H9 (cell line): ENCODE data around the gene RGS6. TPM values are rescaled to one million over a fixed set of nuclear protein-coding genes. Genes with fewer than 3 reads are reported as not detected.

Experiments used
- DNase-seq: peaks from one replicate; pipeline ENCODE4 v3.0.0-alpha.2; 2017
- H2AFZ ChIP-seq: one replicate; pipeline ENCODE4 v1.6.1; 2013; ENCODE audit warnings: mild to moderate bottlenecking, low read length, control low read depth, moderate library complexity
- H2AK5ac ChIP-seq: 2 replicates; pipeline ENCODE4 v1.6.1; 2013; ENCODE audit warnings: low read length, control low read depth, mixed read lengths; ENCODE audit not compliant: insufficient read length
- H2BK120ac ChIP-seq: one replicate; pipeline ENCODE4 v1.6.1; 2013; ENCODE audit warnings: low read depth, mild to moderate bottlenecking, low read length, control low read depth, inconsistent platforms; ENCODE audit not compliant: poor library complexity, severe bottlenecking
- H2BK12ac ChIP-seq: 2 replicates; pipeline ENCODE4 v1.6.1; 2013; ENCODE audit warnings: low read length, control low read depth, mixed read lengths, low read depth; ENCODE audit not compliant: insufficient read length
- H2BK15ac ChIP-seq: 2 replicates; pipeline ENCODE4 v1.6.1; 2013; ENCODE audit warnings: low read depth, low read length, control low read depth
- H2BK20ac ChIP-seq: one replicate; pipeline ENCODE4 v1.6.1; 2013; ENCODE audit warnings: low read depth, mild to moderate bottlenecking, low read length, control low read depth, inconsistent platforms; ENCODE audit not compliant: poor library complexity, severe bottlenecking
- H2BK5ac ChIP-seq: 2 replicates; pipeline ENCODE4 v1.6.1; 2013; ENCODE audit warnings: low read length, control low read depth, mixed read lengths; ENCODE audit not compliant: insufficient read length
- H3K14ac ChIP-seq: 2 replicates; pipeline ENCODE4 v1.6.1; 2013; ENCODE audit warnings: low read length, control low read depth; ENCODE audit not compliant: insufficient read depth
- H3K18ac ChIP-seq: 2 replicates; pipeline ENCODE4 v1.6.1; 2013; ENCODE audit warnings: low read depth, mild to moderate bottlenecking, mixed read lengths, low read length, control low read depth; ENCODE audit not compliant: insufficient read length
- H3K23ac ChIP-seq: 2 replicates; pipeline ENCODE4 v1.6.1; 2013; ENCODE audit warnings: low read length, control low read depth, mixed read lengths, low read depth; ENCODE audit not compliant: insufficient read length
- H3K23me2 ChIP-seq: 2 replicates; pipeline ENCODE4 v1.6.1; 2013; ENCODE audit warnings: low read depth, mild to moderate bottlenecking, mixed read lengths, low read length, control low read depth; ENCODE audit not compliant: insufficient read length, poor library complexity, severe bottlenecking
- H3K27ac ChIP-seq: 2 replicates; pipeline ENCODE4 v1.5.1; 2013; ENCODE audit warnings: low read length, control low read depth, mixed read lengths, low read depth; ENCODE audit not compliant: insufficient read length
- H3K27me3 ChIP-seq: 2 replicates; pipeline ENCODE4 v1.6.1; 2013; ENCODE audit warnings: low read length, control low read depth, inconsistent platforms; ENCODE audit not compliant: insufficient read depth
- H3K4ac ChIP-seq: 2 replicates; pipeline ENCODE4 v1.6.1; 2013; ENCODE audit warnings: low read depth, mild to moderate bottlenecking, control low read depth, inconsistent platforms, low read length, moderate library complexity
- H3K4me1 ChIP-seq: 2 replicates; pipeline ENCODE4 v1.6.1; 2013; ENCODE audit warnings: low read length, control low read depth, inconsistent platforms; ENCODE audit not compliant: insufficient read depth
- H3K4me2 ChIP-seq: 2 replicates; pipeline ENCODE4 v1.6.1; 2013; ENCODE audit warnings: low read length, control low read depth, mixed read lengths; ENCODE audit not compliant: insufficient read length, insufficient read depth
- H3K56ac ChIP-seq: 2 replicates; pipeline ENCODE4 v1.6.1; 2013; ENCODE audit warnings: low read depth, mild to moderate bottlenecking, mixed read lengths, low read length, control low read depth; ENCODE audit not compliant: insufficient read length
- H3K79me1 ChIP-seq: 2 replicates; pipeline ENCODE4 v1.6.1; 2013; ENCODE audit warnings: low read depth, mild to moderate bottlenecking, moderate library complexity, low read length, control low read depth, inconsistent platforms; ENCODE audit not compliant: insufficient read depth, poor library complexity, severe bottlenecking
- H3K79me2 ChIP-seq: 2 replicates; pipeline ENCODE4 v1.6.1; 2013; ENCODE audit warnings: low read length, control low read depth, inconsistent platforms; ENCODE audit not compliant: insufficient read depth
- H3K9ac ChIP-seq: 2 replicates; pipeline ENCODE4 v1.6.1; 2013; ENCODE audit warnings: low read length, control low read depth, mixed read lengths; ENCODE audit not compliant: insufficient read length; ENCODE audit errors: extremely low read depth
- H3K9me3 ChIP-seq: one replicate; pipeline ENCODE4 v1.6.1; 2013; ENCODE audit warnings: low read depth, low read length, inconsistent platforms; ENCODE audit not compliant: control insufficient read depth
- H3T11ph ChIP-seq: one replicate; pipeline ENCODE4 v1.6.1; 2013; ENCODE audit warnings: mild to moderate bottlenecking, low read length, control low read depth, inconsistent platforms
- H4K20me1 ChIP-seq: one replicate; pipeline ENCODE4 v1.6.1; 2013; ENCODE audit not compliant: control insufficient read depth, insufficient read length, insufficient read depth
- H4K5ac ChIP-seq: 2 replicates; pipeline ENCODE4 v1.6.1; 2013; ENCODE audit warnings: low read depth, mild to moderate bottlenecking, mixed read lengths, low read length, control low read depth; ENCODE audit not compliant: insufficient read length
- H4K8ac ChIP-seq: replicated peaks from 2 replicates; pipeline ENCODE4 v1.6.1; 2013; ENCODE audit warnings: low read length, control low read depth, mixed read lengths, low read depth; ENCODE audit not compliant: insufficient read length
- H4K91ac ChIP-seq: 2 replicates; pipeline ENCODE4 v1.6.1; 2013; ENCODE audit warnings: low read depth, mild to moderate bottlenecking, moderate library complexity, mixed read lengths, low read length, control low read depth; ENCODE audit not compliant: insufficient read length
- H3K27ac Mint-ChIP-seq, 3 experiments: 2 replicates in 2 of 3; 3 replicates in 1 of 3; pipeline ENCODE4 v1.8.0; 2020 to 2021; ENCODE audit warnings: mixed read lengths in 3 of 3, mild to moderate bottlenecking in 1 of 3, moderate library complexity in 1 of 3
- H3K27me3 Mint-ChIP-seq: 2 replicates; pipeline ENCODE4 v1.8.0; 2021; ENCODE audit warnings: low read depth, mild to moderate bottlenecking, moderate library complexity, mixed read lengths
- H3K36me3 Mint-ChIP-seq, 3 experiments: 2 replicates in 2 of 3; 3 replicates in 1 of 3; pipeline ENCODE4 v1.8.0; 2020 to 2021; ENCODE audit warnings: low read depth in 3 of 3, mixed read lengths in 3 of 3; ENCODE audit not compliant: insufficient read depth in 1 of 3
- H3K4me1 Mint-ChIP-seq, 2 experiments: 2 replicates each; pipeline ENCODE4 v1.8.0; 2020; ENCODE audit warnings: mixed read lengths in 2 of 2
- H3K4me3 Mint-ChIP-seq, 2 experiments: 2 replicates in 1 of 2; 3 replicates in 1 of 2; pipeline ENCODE4 v1.8.0; 2020 to 2021; ENCODE audit warnings: mild to moderate bottlenecking in 2 of 2, mixed read lengths in 2 of 2, moderate library complexity in 1 of 2
- H3K9me3 Mint-ChIP-seq, 2 experiments: 2 replicates in 1 of 2; 3 replicates in 1 of 2; pipeline ENCODE4 v1.8.0; 2020; ENCODE audit warnings: mild to moderate bottlenecking in 2 of 2, mixed read lengths in 2 of 2, moderate library complexity in 1 of 2
- WGBS: extraction: QIAGEN DNeasy Blood & Tissue Kit; methylation state at CpG from one replicate; pipeline ENCODE4 v1.1.7; 2013; ENCODE audit warnings: missing lambda C conversion rate, low lambda C conversion rate, mixed read lengths; ENCODE audit not compliant: insufficient read length; ENCODE audit errors: extremely low coverage; 5-methylcytosine and 5-hydroxymethylcytosine counted together
- total RNA-seq: library from RNA; stranded (reverse); gene quantifications from 2 replicates; pipeline ENCODE4 v1.2.1, GENCODE V29; 2021
- TF ChIP-seq, protein P1 (sequence below): fragments of 200-600 bp; sonication (generic); conservative IDR thresholded peaks from 3 replicates; pipeline ENCODE4 v1.8.0; 2021; ENCODE audit warnings: antibody characterized with exemption, mild to moderate bottlenecking

RGS6 gene
- total RNA-seq, 1 experiment from 2014 or later: 3.0 TPM

DNA sequence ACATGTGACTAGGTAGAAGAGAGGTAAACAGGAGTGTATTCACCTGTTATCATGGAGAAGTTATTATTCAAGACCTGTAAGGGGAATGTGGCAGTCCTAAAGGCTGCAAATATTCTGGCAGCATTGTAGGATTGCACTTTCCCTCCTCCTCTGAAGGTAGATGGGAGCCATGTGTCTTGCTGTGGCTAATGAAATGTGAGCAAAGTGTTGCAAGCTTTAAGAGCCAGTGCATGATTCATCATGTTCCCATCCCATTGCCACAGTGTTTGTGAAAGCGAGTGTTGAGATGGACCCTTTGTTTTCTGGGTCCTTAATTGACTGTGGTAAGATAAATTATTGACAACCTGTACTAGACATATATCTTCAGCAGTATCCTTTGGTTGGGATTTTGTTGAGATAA, 128.7 kb downstream of the RGS6 start:
- Histone ChIP-seq H4K91ac (no peak overlapping the region), H3K4me2 (no peak overlapping the region)

More for the DNA sequence above, 128.7 kb downstream of the RGS6 start:
- Histone ChIP-seq H2AK5ac (no peak overlapping the region), H2BK15ac (no peak overlapping the region), H3K79me2 (no peaks in the 10 kb centered on the region), H2BK5ac (no peak overlapping the region), H4K8ac (no peak overlapping the region), H3K18ac (no peak overlapping the region), H2BK12ac (no peak overlapping the region), H3K23me2 (no peaks in the 10 kb centered on the region), H3K14ac (no peak overlapping the region), H2AFZ (no peak overlapping the region), H3K4me1 (no peaks in the 10 kb centered on the region), H4K5ac (no peak overlapping the region), H3K27ac (no peak overlapping the region), H3K9ac (no peak overlapping the region), H2BK120ac (no peak overlapping the region), H3K9me3 (no peaks in the 10 kb centered on the region), H3K4ac (no peak overlapping the region), H3T11ph (no peak overlapping the region), H3K79me1 (no peaks in the 10 kb centered on the region), H3K56ac (no peak overlapping the region), H3K23ac (no peak overlapping the region), H2BK20ac (no peak overlapping the region), H4K20me1 (no peaks in the 10 kb centered on the region), H3K27me3 (no peaks in the 10 kb centered on the region)
- H3K36me3 Mint-ChIP-seq: no peaks in the 10 kb centered on the region
- no CpG with 5 or more reads among the region's 1 CpG for WGBS
- no peak overlapping the region for H3K4me3 Mint-ChIP-seq
- H3K27me3 Mint-ChIP-seq: no peaks in the 10 kb centered on the region
- TF ChIP-seq, protein P1, sequence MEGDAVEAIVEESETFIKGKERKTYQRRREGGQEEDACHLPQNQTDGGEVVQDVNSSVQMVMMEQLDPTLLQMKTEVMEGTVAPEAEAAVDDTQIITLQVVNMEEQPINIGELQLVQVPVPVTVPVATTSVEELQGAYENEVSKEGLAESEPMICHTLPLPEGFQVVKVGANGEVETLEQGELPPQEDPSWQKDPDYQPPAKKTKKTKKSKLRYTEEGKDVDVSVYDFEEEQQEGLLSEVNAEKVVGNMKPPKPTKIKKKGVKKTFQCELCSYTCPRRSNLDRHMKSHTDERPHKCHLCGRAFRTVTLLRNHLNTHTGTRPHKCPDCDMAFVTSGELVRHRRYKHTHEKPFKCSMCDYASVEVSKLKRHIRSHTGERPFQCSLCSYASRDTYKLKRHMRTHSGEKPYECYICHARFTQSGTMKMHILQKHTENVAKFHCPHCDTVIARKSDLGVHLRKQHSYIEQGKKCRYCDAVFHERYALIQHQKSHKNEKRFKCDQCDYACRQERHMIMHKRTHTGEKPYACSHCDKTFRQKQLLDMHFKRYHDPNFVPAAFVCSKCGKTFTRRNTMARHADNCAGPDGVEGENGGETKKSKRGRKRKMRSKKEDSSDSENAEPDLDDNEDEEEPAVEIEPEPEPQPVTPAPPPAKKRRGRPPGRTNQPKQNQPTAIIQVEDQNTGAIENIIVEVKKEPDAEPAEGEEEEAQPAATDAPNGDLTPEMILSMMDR: no peak
- DNase-seq: no peak
- H3K9me3 Mint-ChIP-seq: no peaks in the 10 kb centered on the region
- H3K4me1 Mint-ChIP-seq: peaks cover 0 to 2% of the 10 kb centered on the region in 2 experiments; a peak in 2 of 4 replicates
- no peak overlapping the region for H3K27ac Mint-ChIP-seq
